CD4-positive, alpha-beta T cell treated with Interleukin-17A for 4 hours (primary cell): ENCODE measurements around the gene ZRANB2.

ENCODE experiments used
- DNase-seq: peaks from one replicate; pipeline ENCODE4 v3.0.0-alpha.2; 2020; ENCODE audit warnings: mixed read lengths

The ZRANB2 gene, protein sequence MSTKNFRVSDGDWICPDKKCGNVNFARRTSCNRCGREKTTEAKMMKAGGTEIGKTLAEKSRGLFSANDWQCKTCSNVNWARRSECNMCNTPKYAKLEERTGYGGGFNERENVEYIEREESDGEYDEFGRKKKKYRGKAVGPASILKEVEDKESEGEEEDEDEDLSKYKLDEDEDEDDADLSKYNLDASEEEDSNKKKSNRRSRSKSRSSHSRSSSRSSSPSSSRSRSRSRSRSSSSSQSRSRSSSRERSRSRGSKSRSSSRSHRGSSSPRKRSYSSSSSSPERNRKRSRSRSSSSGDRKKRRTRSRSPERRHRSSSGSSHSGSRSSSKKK

DNA sequence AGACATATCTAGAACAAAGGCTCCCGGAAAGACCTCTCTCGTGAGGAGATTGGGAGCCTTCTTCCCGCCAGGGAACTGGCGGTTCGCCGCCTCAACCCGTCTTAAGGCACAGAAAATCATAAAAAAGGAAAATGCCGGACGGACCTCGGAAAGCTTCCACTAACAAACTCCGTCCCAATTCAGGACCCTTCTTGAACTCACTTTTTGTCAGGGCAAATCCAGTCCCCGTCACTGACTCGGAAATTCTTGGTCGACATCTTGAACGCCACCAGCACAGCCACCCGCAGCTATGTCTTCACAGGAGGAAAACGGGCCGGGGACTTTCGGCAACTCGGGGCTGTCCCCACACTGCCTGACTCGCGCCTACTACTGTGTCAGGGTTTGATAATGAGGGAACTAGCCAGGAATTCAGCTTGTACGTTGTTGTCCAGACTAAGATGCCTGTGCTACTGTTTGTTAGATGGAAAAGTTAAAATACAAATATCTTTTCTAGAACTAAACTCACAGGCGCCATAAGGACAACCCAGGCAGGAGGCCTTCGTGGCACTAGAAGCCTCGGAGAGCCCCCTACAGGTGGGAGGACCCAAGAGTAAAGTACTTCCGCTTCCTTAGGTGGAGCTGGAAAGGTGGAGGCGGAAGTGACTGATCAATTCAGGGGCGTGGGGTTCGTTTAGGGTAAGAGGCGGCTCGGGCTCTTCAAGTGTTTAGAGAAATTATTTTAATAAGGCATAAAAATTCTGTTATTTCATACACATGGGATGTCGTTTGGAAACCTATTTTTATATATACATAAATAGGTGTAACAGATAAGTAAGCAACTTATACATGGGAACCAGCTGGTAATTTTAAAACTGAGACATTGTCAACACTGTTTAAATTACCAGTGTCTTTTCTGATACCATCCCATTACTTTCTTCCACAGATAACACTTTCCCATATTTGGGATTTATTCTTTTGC, at the start of gene ZRANB2:
ZRANB2 (minus strand) TSS at position 297 of the 958 bp plus-strand sequence; CDS start at position 257, 40 bp downstream.
- DNase-seq: peak; percentile 90

DNA sequence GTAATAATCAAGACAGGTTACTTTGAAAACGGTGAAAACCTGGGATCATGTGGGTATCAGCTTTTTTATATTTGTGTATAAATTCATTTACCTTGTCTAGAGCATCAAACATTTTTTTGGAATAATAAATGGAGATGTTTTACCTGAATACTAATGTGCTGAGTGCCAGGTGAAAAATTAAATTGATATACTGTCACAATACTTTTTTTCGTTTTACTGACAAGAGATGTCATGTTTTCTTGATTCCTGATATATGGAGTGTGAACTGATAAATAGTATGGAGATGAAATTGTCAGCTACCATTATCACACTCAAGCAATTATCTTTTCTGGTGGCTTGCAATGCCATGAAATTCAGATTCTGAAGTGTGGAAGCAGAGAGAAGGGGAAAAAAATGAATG, 47.2 kb upstream of the ZRANB2 start:
- DNase-seq: no peak

DNA sequence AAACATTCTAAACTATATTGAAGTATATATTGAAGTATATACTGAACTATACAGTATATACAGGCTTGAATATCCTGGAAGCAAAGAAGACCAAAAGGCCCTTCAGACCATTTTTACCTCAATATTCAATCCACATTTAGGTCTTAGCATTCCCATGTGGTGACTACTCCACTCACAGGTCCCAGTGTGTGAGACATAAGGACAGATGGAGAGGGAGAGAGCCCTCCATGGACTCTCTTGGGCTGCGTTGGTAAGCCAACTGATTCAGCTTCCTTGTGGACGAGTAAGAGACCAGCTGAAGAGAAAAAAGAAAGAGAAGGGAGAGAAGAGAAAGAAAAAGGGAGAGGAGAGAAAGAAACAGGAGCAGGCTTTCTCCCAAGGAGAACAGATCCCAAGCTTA, 37.3 kb upstream of the ZRANB2 start:
- DNase-seq: no peak

DNA sequence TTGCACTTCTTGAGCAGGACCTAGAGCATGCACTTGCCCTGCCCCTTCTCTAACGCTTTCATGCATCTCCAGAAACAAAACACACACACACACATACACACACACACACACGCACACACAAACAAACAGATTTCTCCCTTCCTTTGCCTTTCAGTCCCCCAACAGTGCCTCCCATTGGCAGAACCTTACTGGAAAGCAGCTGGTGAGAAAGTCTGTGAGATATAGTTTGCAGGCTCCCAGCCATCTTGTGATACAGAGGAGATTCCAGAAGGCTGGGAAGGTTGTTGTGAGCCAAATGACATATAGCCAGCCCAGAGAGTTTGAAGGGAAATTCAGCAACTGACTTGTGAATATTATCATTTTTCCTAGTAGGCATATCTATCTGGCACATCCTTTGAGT, 35.9 kb upstream of the ZRANB2 start:
- DNase-seq: no peak

DNA sequence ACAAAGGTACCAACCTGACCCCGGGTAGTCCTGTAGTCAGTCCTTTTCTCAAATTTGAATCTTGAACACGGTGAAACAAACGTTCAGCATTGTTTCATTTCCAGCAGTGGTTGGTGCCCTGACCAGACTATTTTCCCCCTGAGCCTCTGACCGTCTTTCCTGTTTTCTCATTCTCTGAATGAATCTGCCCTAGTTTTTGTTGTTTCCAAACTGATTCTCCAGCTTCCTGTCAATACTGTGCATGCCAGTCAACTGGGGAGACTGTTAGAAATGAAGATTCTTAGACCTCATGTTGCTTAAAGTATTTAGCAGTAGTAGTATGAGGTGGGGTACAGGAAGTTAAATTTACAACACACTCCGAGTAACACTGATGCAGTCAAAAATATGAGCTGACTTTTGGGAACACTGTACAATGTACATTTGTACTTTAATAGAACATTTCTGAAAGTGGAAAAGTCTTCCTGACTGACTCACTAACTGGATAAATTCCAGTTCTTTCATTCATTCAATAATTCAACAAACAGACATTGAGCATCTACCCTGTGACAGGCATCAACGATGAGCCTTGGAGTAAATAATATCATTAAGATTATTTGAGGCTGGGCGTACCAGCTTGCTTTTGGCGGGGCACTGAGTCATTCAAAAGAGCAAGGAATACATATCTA, 26.0 kb upstream of the ZRANB2 start:
- no peak for DNase-seq

DNA sequence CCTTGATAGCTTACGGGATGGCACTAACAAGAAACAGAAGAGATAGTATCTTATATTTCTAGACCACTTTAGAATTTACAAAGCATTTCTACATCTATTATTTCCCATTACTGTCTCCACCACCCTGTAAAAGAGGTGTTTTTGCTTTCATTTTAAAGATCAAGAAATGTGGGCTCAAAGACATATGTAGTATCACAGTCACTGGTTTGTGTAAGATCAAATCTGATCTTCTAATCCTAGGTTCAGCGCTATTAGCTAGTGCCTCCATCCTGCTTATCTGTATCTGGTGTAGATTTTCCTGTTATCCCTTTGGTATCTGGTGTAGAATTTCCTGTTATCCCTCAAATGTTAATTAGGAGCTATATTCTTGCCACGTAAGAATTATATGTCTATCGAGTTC, 23.6 kb upstream of the ZRANB2 start:
- no peak for DNase-seq

DNA sequence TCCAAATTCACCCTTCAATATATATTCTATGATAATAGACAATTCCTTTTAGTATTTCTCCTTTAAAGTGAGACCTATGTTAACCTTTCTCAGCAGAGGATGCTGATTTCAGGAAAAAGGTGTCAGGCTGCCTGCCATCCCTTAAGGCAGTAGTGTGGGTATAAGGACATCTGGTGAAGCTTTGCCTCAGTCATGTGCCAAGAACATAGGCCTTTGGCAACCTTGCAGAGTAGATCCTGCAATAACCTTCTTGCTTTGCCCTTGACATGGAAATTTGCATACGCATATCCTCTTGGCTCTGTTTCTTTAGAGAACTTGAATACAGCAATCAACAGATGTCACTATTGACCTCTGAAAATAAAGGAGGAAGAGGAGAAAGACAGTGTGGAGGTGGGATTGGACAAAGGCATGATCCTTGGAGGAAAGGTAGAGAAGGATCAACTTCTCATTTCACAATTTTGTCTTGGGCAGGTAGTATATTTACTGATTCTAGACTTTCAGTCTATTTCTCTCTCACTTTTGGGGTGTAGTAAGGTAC, 21.1 kb upstream of the ZRANB2 start:
- no peak for DNase-seq

DNA sequence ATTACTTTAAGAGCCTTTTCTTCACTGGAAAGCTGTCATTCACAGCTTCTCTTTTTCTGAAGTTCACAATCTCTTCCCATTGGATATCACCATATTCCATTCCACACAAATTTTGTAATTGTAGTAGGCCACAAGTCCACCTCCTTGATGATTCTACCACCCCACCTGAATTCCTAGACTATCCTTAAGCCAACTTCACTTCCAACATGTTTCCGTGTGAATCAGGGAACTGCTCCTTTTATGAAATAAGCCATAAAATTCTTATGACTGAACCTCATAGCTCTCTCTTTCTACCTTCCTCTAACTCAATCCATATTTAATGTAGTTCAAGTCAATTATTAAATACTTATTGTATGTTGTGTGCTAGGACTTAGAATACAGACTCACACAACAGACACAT, 16.6 kb upstream of the ZRANB2 start:
- DNase-seq: no peak

DNA sequence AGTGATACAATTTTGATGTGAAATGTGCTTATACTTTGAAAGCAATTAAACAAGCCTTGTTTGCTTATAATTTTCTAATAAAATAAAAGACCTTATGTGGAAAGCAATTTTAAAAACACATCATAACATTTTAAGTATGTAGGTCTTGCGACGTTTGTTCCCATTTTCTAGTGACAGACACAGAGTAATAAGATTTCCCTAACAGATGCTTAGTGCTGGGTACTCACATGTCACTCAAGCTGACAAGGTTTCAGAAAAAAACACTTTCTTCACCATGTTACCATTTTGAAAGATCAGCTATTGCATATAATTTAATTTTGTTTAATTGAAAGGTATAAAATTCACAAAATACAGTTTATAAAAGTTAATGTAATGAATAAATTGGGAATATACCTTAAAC, 14.1 kb upstream of the ZRANB2 start:
- no peak for DNase-seq

DNA sequence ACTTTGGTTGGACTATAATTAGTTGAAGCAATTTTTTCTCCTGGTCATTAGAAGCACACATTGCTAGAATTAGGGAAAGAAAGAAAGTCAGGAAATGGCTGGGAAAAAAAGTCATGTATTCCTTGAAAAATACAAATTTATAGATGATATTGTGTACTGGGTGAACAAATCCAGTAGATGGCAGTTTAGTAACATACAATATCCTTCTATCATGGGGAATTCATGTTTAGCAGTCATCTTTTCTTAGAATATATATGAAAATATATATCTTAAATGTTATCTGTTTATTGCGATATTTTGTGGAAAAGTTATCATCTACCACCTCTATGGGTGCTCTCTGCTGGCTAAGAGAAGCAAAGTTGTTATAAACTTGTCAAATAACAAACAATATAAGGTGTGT, 13.1 kb upstream of the ZRANB2 start:
- DNase-seq: no peak

DNA sequence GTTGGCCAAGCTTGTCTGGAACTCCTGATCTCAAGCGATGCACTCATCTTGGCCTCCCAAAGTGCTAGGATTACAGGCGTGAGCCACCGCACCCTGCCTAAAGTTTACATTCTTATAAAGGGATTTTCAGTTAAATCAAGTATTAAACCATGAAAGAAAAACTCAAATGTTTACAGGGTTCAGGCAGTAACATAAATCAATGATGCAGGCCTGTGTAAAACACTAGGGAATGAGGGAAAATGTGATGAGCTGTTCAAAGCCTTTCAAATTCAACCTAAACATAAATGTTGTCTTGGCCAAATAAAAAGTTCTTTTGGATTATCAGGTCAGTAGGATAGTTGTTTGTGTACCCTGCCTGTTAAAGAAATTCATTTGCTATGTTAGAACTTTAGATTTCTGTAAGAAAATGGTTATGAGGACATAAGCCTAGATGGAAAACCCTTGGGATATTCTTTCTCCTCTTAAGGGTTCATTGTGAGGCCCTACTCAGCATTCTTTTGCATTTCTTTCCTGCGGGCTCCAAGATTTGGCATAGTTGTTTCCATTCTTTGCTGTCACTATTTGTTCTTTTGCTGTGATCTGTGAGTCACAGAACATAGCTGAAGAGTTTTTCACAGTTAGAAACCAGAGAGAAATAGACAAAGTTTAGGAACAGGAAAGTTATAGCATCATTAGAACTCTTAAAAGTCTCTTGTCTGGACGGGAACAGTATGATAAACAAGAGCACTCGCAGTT, 8.9 kb upstream of the ZRANB2 start:
- no peak for DNase-seq

DNA sequence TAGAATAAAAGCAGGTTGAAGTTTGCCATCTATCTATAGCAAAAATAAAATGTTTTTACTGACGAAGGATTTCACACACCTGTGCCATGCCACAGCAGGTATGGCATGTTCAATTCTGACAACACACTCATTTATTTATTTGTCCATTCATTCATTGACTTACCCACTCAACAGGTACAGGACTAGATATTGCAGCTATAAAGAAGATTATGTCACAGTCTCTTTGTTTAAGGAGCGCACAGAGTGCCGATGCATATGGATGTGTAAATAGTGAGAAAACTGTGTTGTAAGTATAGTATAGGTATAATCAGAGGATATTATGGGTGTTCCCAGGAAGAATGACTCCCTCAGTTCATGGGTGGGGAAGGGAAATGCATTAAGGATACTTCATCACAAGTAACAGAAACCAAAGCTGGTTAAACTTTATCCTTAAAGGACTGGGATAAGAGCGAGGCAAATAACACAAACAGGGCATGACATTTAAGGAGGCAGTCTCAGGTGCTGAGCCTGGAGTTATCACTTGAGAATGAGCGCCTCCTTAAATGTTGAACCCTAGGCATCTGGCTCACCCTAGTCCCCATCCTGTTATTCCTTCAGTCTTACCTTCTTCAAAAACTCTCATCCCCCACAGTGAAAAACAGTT, 7.9 kb upstream of the ZRANB2 start:
- no peak for DNase-seq

DNA sequence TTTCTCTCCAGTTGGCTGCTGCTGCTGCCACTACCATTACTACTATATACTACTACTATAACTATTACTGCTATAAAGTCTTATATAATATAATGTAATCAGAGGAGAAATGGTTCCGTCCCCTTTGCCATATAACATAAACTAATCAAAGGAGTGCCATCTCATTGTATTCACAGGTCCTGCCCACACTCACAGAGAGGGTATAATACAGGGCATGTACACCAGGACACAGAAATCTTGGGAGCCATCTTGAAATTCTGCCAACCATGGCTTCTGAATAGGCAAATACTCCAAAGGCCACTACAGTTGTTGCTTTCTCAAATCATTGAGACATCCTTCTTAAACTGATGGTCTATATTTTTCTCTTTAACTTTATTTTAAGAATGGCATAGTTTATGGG, 6.9 kb upstream of the ZRANB2 start:
- DNase-seq: no peak

DNA sequence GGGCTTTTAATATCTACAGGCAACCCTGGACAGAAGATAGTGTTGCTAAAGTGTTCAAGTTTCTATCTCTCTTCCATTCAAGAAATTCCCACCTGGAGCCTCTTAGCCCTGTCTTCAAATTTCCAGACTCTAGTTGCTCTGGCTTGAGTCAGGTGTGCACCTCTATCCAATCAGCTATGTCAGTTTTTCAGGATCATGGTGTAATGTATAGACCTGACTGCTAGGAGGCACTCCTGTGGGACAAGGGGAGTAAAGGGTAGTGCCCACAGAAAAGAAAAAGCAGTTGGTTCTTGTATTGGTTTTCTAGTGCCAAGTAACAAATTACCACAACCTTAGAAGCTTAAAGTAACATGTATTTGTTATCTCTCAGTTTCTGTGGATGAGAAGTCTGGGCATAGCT, 6.2 kb upstream of the ZRANB2 start:
- no peak for DNase-seq

DNA sequence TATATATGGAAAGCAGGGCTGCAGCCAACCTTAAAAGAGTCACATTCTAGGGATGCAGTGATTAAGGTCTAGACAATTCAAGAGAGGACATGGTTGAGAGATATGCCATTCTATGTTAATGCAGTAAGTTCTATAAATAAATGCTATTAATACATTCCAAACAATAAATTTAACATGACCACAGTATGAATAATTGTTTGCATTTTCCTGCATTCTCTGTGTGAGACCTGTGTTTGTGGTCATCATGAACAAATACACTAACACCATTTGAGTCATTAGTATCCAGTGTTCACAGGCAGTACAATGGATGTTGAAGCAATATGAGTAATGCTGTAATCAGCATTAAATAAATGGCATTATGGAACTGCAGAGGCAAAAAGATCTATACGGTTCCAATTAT, 5.5 kb upstream of the ZRANB2 start:
- DNase-seq: no peak

DNA sequence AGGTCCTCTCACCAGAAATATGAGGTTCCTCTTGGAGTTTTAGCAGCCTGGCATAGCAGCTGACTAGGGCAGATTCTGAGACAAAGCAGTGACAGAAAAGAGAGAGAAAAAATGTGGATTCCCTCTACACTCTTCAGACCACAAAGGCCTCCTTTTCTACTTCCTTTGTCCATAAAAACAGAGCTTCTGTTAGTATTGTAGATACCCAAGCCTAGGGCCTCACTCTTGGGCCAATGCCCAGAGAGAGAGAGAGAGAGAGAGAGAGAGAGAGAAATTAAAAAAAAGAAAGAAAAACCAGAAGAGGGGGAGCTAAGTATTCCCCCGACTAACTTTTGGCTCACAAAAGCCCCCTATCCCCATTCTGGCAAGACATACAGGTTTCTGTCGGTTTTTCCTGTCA, 2.4 kb upstream of the ZRANB2 start:
- no peak for DNase-seq

DNA sequence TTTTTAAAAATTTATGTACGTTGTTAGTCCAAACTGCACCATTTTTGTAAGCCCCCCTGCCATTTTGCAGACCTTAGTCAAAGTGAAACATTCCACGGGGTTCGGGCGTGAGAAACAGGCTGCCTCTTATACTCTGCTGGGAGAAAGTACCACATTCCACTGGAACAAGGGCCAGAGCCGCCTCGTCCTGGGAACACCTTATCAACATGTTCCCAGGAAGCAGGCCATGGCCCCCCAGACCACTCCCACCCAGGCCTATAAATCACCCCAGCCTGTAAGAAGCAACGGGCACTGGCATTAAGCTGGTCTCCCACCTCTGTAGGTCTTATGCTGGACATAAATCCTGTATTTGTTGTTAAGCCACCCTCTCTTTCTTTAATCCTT, 854 bp upstream of the ZRANB2 start:
- DNase-seq: peak; percentile 5

DNA sequence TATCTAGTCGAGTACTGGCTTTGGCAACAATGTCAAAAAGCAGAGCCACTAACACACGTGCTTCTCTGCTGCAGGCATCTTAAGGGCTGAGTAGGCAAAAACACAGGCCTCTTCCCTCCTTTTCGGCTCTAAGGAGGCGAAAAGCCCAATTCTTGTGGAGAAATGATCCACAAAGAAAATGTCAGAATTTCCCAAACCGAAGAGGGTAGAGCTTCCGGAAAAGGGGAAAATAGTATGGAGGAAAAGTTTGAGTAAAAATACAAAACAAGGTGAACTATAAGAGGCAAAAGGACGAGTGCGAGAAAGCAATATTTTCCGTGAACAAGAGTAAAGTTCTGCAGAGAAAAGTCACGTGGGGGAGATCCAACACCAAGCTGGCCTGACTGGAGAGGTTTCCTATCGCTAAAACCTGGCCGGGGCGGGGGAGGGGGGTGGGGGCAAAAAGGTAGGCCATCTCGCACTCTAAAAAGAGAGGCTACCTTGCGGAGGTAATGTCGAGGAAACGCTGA, 551 bp downstream of the ZRANB2 start:
- DNase-seq: peak; percentile 28

DNA sequence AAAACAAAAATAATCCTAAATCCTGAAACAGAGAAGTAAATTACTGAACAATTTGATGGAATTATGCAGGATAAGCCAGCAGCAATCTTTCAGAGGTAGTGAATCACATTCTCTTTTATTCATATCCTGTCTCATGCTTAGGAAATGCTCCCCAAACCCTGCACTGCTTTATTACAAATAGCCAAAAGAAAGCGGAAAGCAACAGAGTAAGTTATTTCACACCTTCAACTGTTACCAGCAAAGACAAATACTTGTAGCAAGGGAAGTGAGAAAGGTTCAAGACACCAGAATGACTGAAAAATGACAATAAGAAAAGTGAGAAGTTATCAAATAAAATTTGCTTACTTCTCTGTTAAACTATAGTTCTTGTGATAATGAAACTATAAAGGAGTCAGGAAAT, 6.2 kb downstream of the ZRANB2 start:
- no peak for DNase-seq

DNA sequence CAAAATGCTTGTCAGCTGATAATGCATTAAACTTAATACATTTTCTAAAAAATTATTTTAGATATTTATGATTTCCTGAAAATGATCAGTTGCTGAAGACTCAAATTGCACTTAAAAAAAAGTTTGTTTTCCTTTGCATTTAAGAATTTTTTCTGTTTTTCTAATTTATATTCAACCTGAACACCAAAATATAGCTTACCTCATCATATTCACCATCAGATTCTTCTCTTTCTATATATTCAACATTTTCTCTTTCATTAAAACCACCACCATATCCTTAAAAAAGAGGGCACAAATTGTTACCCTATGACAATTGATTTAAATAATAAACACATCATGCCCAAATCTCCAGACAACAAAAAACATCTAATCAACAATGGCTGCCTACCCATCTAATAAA, 8.6 kb downstream of the ZRANB2 start:
- no peak for DNase-seq

DNA sequence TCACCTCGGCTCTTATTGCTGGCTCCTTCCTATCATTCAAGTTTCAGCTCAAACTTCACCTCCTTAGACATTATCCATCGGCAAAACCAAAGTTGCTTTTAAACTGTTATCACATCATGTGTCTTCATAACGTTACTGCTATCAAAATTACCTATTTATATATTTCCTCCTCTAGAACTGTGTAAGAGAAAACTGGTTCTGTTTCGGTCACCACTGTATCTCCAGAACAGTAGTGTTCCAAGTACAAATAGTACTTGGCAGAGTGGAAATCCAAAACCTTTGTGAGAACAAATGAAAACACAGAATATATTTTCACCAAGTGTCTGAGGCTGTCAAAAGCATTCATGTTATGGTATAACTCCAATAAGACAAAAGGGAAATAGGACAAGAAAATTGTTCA, 9.1 kb downstream of the ZRANB2 start:
- no peak for DNase-seq
